CD4-positive, alpha-beta T cell (primary cell): ENCODE measurements around the gene GFOD1. TPM values are rescaled to one million over a fixed set of nuclear protein-coding genes. Genes with fewer than 3 reads are reported as not detected.

Source experiments
- ATAC-seq: fragments of 200-7000 bp; cut with Tn5 transposase; one replicate; pipeline ENCODE4 v1.10.0; 2022; ENCODE audit warnings: mild to moderate bottlenecking; ENCODE audit not compliant: poor library complexity
- CTCF ChIA-PET: fragments of 350-600 bp; sonication (Branson Sonifier 250); formaldehyde crosslinking; loops from one replicate; lab custom pipeline; 2021; ENCODE audit warnings: antibody characterized with exemption, inconsistent platforms; lab: Charles Lee
- POLR2A ChIA-PET: fragments of 350-600 bp; sonication (Branson Sonifier 250); formaldehyde crosslinking; loops from one replicate; lab custom pipeline; 2021; ENCODE audit warnings: antibody characterized with exemption, inconsistent platforms; lab: Charles Lee
- DNase-seq, 14 experiments: peaks; one replicate each; pipeline ENCODE4 v3.0.0-alpha.2; 2013 to 2020; ENCODE audit warnings: mixed read lengths in 2 of 14
- H3K27ac ChIP-seq, 2 donors: one replicate each; pipeline versions ENCODE4 v1.5.1 to v1.7.0; 2013; ENCODE audit warnings: low read length in 2 of 2, low read depth in 1 of 2, mild to moderate bottlenecking in 1 of 2
- H3K27me3 ChIP-seq, 2 experiments: 1 replicate in 1 of 2; 2 replicates in 1 of 2; pipeline versions ENCODE4 v1.6.1 to v1.7.0; 2013; ENCODE audit warnings: low read length in 2 of 2, control low read depth in 1 of 2, mild to moderate bottlenecking in 1 of 2, moderate library complexity in 1 of 2; ENCODE audit not compliant: insufficient read depth in 2 of 2, control insufficient read depth in 1 of 2
- H3K36me3 ChIP-seq: one replicate; pipeline ENCODE4 v1.6.1; 2013; ENCODE audit warnings: low read length, control low read depth; ENCODE audit not compliant: insufficient read depth
- H3K4me1 ChIP-seq: one replicate; pipeline ENCODE4 v1.6.1; 2013; ENCODE audit warnings: low read length, control low read depth; ENCODE audit not compliant: insufficient read depth
- H3K4me3 ChIP-seq: one replicate; pipeline ENCODE4 v1.5.1; 2013; ENCODE audit warnings: mild to moderate bottlenecking, low read length, moderate library complexity
- H3K9me3 ChIP-seq, 2 experiments: 1 replicate in 1 of 2; 2 replicates in 1 of 2; pipeline versions ENCODE4 v1.6.1 to v1.7.0; 2013; ENCODE audit warnings: low read length in 2 of 2, mild to moderate bottlenecking in 2 of 2, control low read depth in 1 of 2, moderate library complexity in 1 of 2; ENCODE audit not compliant: control insufficient read depth in 1 of 2, insufficient read depth in 1 of 2
- H3K27ac Mint-ChIP-seq: one replicate; pipeline ENCODE4 v1.8.0; 2020; ENCODE audit warnings: mixed read lengths
- H3K27me3 Mint-ChIP-seq: one replicate; pipeline ENCODE4 v1.8.0; 2021; ENCODE audit warnings: mixed read lengths
- H3K36me3 Mint-ChIP-seq: one replicate; pipeline ENCODE4 v1.8.0; 2021; ENCODE audit warnings: low read depth, mixed read lengths
- H3K4me1 Mint-ChIP-seq: one replicate; pipeline ENCODE4 v1.8.0; 2021; ENCODE audit warnings: low read depth, mixed read lengths
- H3K4me3 Mint-ChIP-seq: one replicate; pipeline ENCODE4 v1.8.0; 2020; ENCODE audit warnings: mild to moderate bottlenecking, mixed read lengths
- H3K9me3 Mint-ChIP-seq: one replicate; pipeline ENCODE4 v1.8.0; 2020; ENCODE audit warnings: mixed read lengths
- CTCF ChIP-seq: fragments of 200-600 bp; IDR thresholded peaks from one replicate; pipeline ENCODE4 v1.8.0; 2022; ENCODE audit warnings: antibody characterized with exemption, mild to moderate bottlenecking
- intact Hi-C, 2 experiments: fragments of 100-400 bp; cut with DNase I in 1 of 2; cut with micrococcal nuclease in 1 of 2; formaldehyde crosslinking; loops; one replicate each; pipeline versions ENCODE4 v1.15.1 to v1.9.0; 2023 to 2025; cut with DNase I, micrococcal nuclease
- total RNA-seq, 174 experiments: library from RNA in 2 of 174; stranded (reverse) in 2 of 174; gene quantifications; one replicate each; pipeline ENCODE4 v1.2.3 and lab custom pipeline; 2021 to 2026

Gene GFOD1
- total RNA-seq, 2 experiments from 2014 or later: 1.3 to 2.0 TPM

- Mint-ChIP-seq H3K4me1 (peaks cover 78% of the 10 kb centered on the region), H3K27me3 (no peaks in the 10 kb centered on the region), H3K4me3 (no peak overlapping the region), H3K36me3 (no peaks in the 10 kb centered on the region), H3K27ac (peak overlapping the region; percentile 28), H3K9me3 (no peaks in the 10 kb centered on the region)
- Histone ChIP-seq H3K36me3 (no peaks in the 10 kb centered on the region), H3K27me3 (no peaks in the 10 kb centered on the region), H3K4me1 (peaks cover 56% of the 10 kb centered on the region), H3K4me3 (no peak overlapping the region), H3K27ac (no peak overlapping the region), H3K9me3 (no peaks in the 10 kb centered on the region)
- intact Hi-C loops: loop anchor here in 1 of 2 experiments (1.0 kb wide), 1 partner anchor 22 kb away; no protein-coding TSS in a partner anchor
- no peak for TF ChIP-seq CTCF
- ChIA-PET CTCF (no interaction called here), POLR2A (no interaction called here)
- DNase-seq: no peak
- ATAC-seq: no peak
These were observed 56.2 kb downstream of the GFOD1 start for GRCh38 chr6:13431059-13431656.

GRCh38 chr6:13429406-13429753, 58.0 kb downstream of the GFOD1 start:
- DNase-seq: no peak
- peaks cover 62% of the 10 kb centered on the region for H3K4me1 Mint-ChIP-seq
- POLR2A ChIA-PET: interaction anchor here (1.0 to 1.4 kb wide), 3 partner anchors 25 to 101 kb away, joined by 3 to 5 read pairs (median 4); partner anchors contain the start of gene TBC1D7

More at GRCh38 chr6:13429406-13429753, 58.0 kb downstream of the GFOD1 start:
- Histone ChIP-seq H3K27me3 (no peaks in the 10 kb centered on the region), H3K9me3 (no peaks in the 10 kb centered on the region), H3K36me3 (no peaks in the 10 kb centered on the region), H3K4me1 (peaks cover 50% of the 10 kb centered on the region), H3K27ac (no peak overlapping the region), H3K4me3 (no peak overlapping the region)
- Mint-ChIP-seq H3K9me3 (no peaks in the 10 kb centered on the region), H3K36me3 (no peaks in the 10 kb centered on the region), H3K4me3 (no peak overlapping the region), H3K27ac (peak overlapping the region; percentile 45), H3K27me3 (no peaks in the 10 kb centered on the region)
- TF ChIP-seq CTCF: no peak
- ATAC-seq: no peak
- intact Hi-C loops: loop anchor here in 1 of 2 experiments (5.0 kb wide), 1 partner anchor 92 kb away; no protein-coding TSS in a partner anchor
- CTCF ChIA-PET: interaction anchor here (0.5 to 1.1 kb wide), 2 partner anchors 17 to 1359 kb away, joined by 3 read pairs; no protein-coding TSS in a partner anchor
